Motor neuron (in vitro differentiated cells): ENCODE data around the gene GLIPR1. TPM values are rescaled to one million over a fixed set of nuclear protein-coding genes. Genes with fewer than 3 reads are reported as not detected.
"Not testable (repeated sequence)": the region's sequence is repeated elsewhere in the genome, so short reads cannot be mapped to it uniquely, and the experiment has no call there.

Source experiments
- ATAC-seq, 8 experiments: fragments of 200-7000 bp; cut with Tn5 transposase; replicated peaks in 6 of 8; 2 replicates each; pipeline ENCODE4 v1.8.0; 2021; ENCODE audit warnings: mild to moderate bottlenecking in 8 of 8, moderate library complexity in 8 of 8
- H3K27ac ChIP-seq, 2 donors: fragments of 250-450 bp; sonication (Bioruptor Pico); 2 replicates each; pipeline ENCODE4 v1.9.0; 2021; ENCODE audit warnings: antibody characterized with exemption in 2 of 2, mild to moderate bottlenecking in 2 of 2, moderate library complexity in 1 of 2
- H3K4me1 ChIP-seq, 2 donors: fragments of 250-450 bp; sonication (Bioruptor Pico); replicated peaks in 1 of 2; 2 replicates each; pipeline ENCODE4 v1.6.1; 2021; ENCODE audit warnings: antibody characterized with exemption in 2 of 2, mild to moderate bottlenecking in 2 of 2, moderate library complexity in 1 of 2
- H3K4me3 ChIP-seq, 5 donors: fragments of 250-450 bp; sonication (Bioruptor Pico); 2 replicates each; pipeline ENCODE4 v1.9.0; 2021; ENCODE audit warnings: antibody characterized with exemption in 5 of 5, mild to moderate bottlenecking in 5 of 5, moderate library complexity in 4 of 5
- WGBS, 10 experiments: fragments of 450-650 bp; shearing (Covaris generic); methylation state at CpG; one replicate each; pipeline ENCODE4 v1.0.0; 2022; 5-methylcytosine and 5-hydroxymethylcytosine counted together
- in situ Hi-C, 9 experiments: fragments of 400-800 bp; cut with MboI; loops; one replicate each; pipeline ENCODE4 v1.15.0; 2021; ENCODE audit warnings: low sequenced_read_pairs in 9 of 9, low pct_unique_long_range_greater_than_20kb in 2 of 9; ENCODE audit not compliant: unreplicated experiment in 9 of 9
- total RNA-seq, 8 experiments: library from RNA; unstranded; fragments of 300-600 nt; gene quantifications; 2 replicates each; pipeline versions ENCODE4 v1.2.3 to v1.2.4, GENCODE V29; 2022

Gene GLIPR1
- 10 to 100 TPM in 1 of 8 experiments, 1 to 10 TPM in 7; 1.1 to 26.1 (median 3.3) TPM for total RNA-seq

DNA sequence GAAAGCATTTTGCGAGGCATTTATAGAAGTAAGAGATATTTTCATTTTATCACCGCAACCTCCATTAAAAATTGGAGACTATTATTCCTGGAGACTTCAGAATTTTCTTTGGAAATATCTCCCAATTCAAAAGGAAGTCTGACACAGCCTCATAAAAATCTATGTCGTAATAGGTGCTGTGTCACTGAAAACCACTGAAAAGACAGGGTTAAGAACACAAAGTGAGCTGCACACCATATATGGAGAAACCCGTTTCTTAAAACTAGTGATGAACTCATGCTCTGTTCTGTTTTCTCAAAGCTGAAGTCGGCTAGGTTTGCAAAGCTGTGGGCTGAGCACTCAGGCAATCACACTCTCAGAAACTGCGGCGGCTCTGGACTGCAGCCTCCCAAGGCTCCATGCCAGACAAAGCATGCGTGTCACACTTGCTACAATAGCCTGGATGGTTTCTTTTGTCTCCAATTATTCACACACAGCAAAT, at the start of gene GLIPR1:
Gene GLIPR1 (plus strand): TSS at position 287 of the 481 bp plus-strand sequence. CDS start 126 bp downstream, at position 413.
- ATAC-seq = peak; percentile 40 to 97 (median 84)
- in situ Hi-C loops = loop anchor here in 1 of 9 experiments (25.0 kb wide), 1 partner anchor 793 kb away; no protein-coding TSS in a partner anchor
- peak within 1 kb of the TSS in 1 of 5 donors; percentile 4 for H3K4me3 ChIP-seq
- 3 to 91% (median 62%) methylated on average over 2 to 8 of the region's 8 CpGs for WGBS, 10 experiments
- H3K4me1 ChIP-seq = no peaks in the 10 kb centered on the region
- H3K27ac ChIP-seq = no peak within 1 kb of the TSS

- WGBS, 10 experiments = 9 to 60% (median 50%) methylated on average over 1 of the region's 1 CpG; no CpG with 5 or more reads in 3 of the 10 experiments
- in situ Hi-C loops = no loop called here
- no peak overlapping the region for H3K4me3 ChIP-seq
- peak in 3 of 8 experiments; percentile 36 to 96 (median 91) for ATAC-seq
- H3K27ac ChIP-seq = no peak overlapping the region
- no peaks in the 10 kb centered on the region for H3K4me1 ChIP-seq
Observed at GRCh38 chr12:75432924-75433323, 47.6 kb upstream of the GLIPR1 start.

DNA sequence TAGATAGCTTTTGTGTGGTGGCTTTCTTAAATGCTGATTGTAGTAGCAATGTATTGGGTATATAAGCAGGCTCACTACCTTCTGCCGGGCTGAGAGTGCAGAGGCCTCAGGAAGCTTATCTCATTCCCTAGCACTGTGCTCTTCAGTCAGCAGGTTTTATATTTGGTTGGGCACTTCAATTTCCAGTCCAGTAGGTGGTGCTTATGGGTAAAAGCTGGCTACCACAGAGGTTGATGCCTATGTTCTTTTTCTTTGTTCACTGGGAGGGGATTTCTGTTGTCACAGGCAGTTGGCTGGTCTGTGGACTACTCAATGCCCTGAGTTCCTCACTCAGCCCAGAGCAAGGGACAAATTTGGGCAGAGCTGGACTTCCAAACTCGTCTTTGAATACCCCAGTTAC, 43.0 kb upstream of the GLIPR1 start:
- Histone ChIP-seq H3K4me3 (no peak overlapping the region), H3K27ac (no peak overlapping the region), H3K4me1 (no peaks in the 10 kb centered on the region)
- in situ Hi-C loops = no loop called here
- peak in 2 of 8 experiments; percentile 19 to 28 for ATAC-seq
- WGBS, 10 experiments = 80 to 100% (median 100%) methylated on average over 1 of the region's 2 CpGs; no CpG with 5 or more reads in 5 of the 10 experiments

- 20 to 54% methylated on average over 1 to 3 of the region's 4 CpGs; no CpG with 5 or more reads in 8 of the 10 experiments for WGBS, 10 experiments
- in situ Hi-C loops = no loop called here
- Histone ChIP-seq H3K27ac (no peak overlapping the region), H3K4me3 (no peak overlapping the region), H3K4me1 (no peaks in the 10 kb centered on the region)
- ATAC-seq = peak in 3 of 8 experiments; percentile 91 to 95 (median 93)
Observed at GRCh38 chr12:75438059-75438754, 42.3 kb upstream of the GLIPR1 start.

- no peak overlapping the region for H3K27ac ChIP-seq
- ATAC-seq = no peak
- in situ Hi-C loops = no loop called here
- H3K4me3 ChIP-seq = no peak overlapping the region
- no peaks in the 10 kb centered on the region for H3K4me1 ChIP-seq
- 50 to 100% (median 83%) methylated on average over 1 to 2 of the region's 2 CpGs; no CpG with 5 or more reads in 3 of the 10 experiments for WGBS, 10 experiments
Observed at GRCh38 chr12:75439048-75439447, 41.5 kb upstream of the GLIPR1 start.

DNA sequence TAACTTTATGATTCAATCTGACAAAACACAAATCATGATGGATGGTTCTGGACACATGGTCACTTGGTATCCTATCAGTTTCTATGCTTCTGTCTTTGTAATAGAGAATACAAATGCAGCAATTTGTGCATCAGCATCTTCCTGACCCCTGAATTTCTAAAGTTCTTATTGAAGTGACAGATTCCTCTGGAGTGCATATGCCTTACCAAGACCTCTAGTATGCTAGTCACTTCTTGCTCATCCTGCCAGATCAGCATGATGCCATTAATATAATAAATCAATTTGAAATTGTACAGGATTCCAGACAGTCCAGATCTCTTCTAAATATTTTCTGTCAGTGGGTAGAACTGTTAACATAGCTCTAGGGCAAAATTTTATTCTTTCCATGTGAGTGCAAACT, 40.6 kb upstream of the GLIPR1 start:
- in situ Hi-C loops = no loop called here
- ATAC-seq = no peak
- H3K4me3 ChIP-seq = no peak overlapping the region
- no peak overlapping the region for H3K27ac ChIP-seq
- H3K4me1 ChIP-seq = no peaks in the 10 kb centered on the region

- H3K4me3 ChIP-seq, H3K4me1 ChIP-seq, in situ Hi-C loops, H3K27ac ChIP-seq, ATAC-seq: not testable (repeated sequence)
- 44 to 100% (median 60%) methylated on average over 1 to 4 of the region's 4 CpGs; no CpG with 5 or more reads in 3 of the 10 experiments for WGBS, 10 experiments
Observed at GRCh38 chr12:75441687-75442449, 38.7 kb upstream of the GLIPR1 start.

GRCh38 chr12:75442454-75442853, 38.1 kb upstream of the GLIPR1 start:
- H3K4me1 ChIP-seq, H3K27ac ChIP-seq, in situ Hi-C loops, H3K4me3 ChIP-seq, ATAC-seq: not testable (repeated sequence)
- 43 to 83% (median 55%) methylated on average over 1 to 3 of the region's 3 CpGs; no CpG with 5 or more reads in 1 of the 10 experiments for WGBS, 10 experiments

DNA sequence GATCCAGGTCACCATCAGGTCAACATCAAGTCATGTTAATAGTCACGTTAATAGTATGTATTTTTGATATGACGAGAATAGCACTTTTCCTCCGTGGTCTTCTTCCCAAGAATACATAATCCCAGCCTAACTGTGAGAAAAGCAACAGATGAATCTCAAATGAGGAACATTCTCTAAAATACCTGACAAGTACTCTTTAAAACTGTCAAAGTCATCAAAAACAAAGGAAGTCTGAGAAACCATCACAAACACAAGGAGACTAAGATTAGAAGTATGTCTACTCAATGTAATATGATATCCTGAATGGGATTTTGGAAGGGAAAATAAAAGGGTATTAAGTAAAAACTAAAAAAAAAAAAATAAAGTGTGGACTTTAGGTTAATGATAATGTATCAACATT, 36.8 kb upstream of the GLIPR1 start:
- Histone ChIP-seq H3K27ac (no peak overlapping the region), H3K4me3 (no peak overlapping the region), H3K4me1 (no peaks in the 10 kb centered on the region)
- in situ Hi-C loops = no loop called here
- no peak for ATAC-seq
- 33 to 90% (median 59%) methylated on average over 2 to 3 of the region's 3 CpGs; no CpG with 5 or more reads in 1 of the 10 experiments for WGBS, 10 experiments

GRCh38 chr12:75444429-75445136, 36.0 kb upstream of the GLIPR1 start:
- no peak overlapping the region for H3K27ac ChIP-seq
- 0 to 100% (median 69%) methylated on average over 1 to 5 of the region's 6 CpGs; no CpG with 5 or more reads in 2 of the 10 experiments for WGBS, 10 experiments
- H3K4me3 ChIP-seq = no peak overlapping the region
- peak in 2 of 8 experiments; percentile 55 to 57 for ATAC-seq
- in situ Hi-C loops = no loop called here
- no peaks in the 10 kb centered on the region for H3K4me1 ChIP-seq

DNA sequence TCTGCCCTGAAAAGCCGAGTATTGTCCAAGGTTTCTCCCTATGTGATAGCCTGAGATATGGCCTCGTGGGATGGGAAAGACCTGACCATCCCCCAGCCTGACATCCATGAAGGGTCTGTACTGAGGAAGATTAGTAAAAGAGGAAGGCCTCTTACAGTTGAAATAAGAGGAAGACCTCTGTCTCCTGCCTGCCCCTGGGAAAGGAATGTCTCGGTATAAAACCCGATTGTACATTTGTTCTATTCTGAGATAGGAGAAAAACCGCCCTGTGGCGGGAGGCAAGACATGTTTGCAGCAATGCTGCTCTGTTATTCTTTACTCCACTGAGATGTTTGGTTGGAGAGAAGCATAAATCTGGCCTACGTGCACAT, 35.4 kb upstream of the GLIPR1 start:
- H3K27ac ChIP-seq, in situ Hi-C loops, H3K4me1 ChIP-seq, H3K4me3 ChIP-seq, ATAC-seq: not testable (repeated sequence)
- 67 to 100% (median 88%) methylated on average over 1 to 6 of the region's 7 CpGs; no CpG with 5 or more reads in 5 of the 10 experiments for WGBS, 10 experiments

DNA sequence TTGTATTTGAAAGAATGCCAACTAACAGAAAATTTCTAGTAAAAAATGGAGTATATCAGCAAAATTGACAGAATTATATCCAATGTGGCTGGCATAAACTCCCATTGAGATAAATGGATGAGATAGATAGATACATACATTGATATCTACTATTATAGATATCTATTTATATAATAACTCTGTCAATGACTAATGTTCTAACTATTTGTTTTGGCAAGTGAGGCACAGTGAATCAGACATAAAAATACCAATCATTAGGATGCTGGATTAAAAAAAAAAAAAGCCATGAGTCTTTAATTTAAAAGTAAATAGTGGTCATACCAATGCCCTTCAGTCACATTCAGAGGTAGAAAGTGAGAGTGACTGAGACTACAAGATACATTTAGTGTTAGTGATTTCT, 33.7 kb upstream of the GLIPR1 start:
- no peaks in the 10 kb centered on the region for H3K4me1 ChIP-seq
- ATAC-seq = no peak

More for the DNA sequence above, 33.7 kb upstream of the GLIPR1 start:
- in situ Hi-C loops = no loop called here
- H3K27ac ChIP-seq = no peak overlapping the region
- H3K4me3 ChIP-seq = no peak overlapping the region
